PC-9 (cell line): Measurements from ENCODE around the gene MACROD2.

ENCODE experiments used
- EZH2 ChIP-seq: fragments of 200-600 bp; sonication (generic); IDR thresholded peaks from 2 replicates; pipeline ENCODE4 v1.8.0; 2017; ENCODE audit warnings: antibody characterized with exemption, low read depth
- TF ChIP-seq, protein P1 (sequence below): fragments of 200-600 bp; sonication (generic); conservative IDR thresholded peaks from 2 replicates; pipeline ENCODE4 v1.6.1; 2017; ENCODE audit warnings: mixed run types, antibody characterized with exemption, mild to moderate bottlenecking, moderate library complexity

DNA sequence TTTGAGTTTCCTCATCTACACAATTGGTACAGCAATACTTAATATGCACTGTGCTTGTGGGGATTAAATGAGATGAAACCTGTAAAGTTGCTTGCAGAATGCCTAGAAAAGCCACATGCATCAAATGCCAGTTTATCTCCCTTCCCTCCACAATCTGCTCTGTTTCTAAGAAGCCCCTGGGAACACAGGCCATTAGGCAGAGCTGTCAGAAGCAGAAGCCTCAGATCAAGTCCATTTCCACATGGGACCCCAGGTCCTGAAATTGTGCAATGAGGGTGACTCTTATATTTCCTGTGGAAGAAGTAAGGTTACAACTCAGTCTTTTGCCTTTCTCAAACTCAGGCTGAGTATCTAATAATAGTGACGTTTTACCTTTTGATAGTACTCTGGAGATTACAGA is 1840.5 kb downstream of the MACROD2 start:
- TF ChIP-seq, protein P1, sequence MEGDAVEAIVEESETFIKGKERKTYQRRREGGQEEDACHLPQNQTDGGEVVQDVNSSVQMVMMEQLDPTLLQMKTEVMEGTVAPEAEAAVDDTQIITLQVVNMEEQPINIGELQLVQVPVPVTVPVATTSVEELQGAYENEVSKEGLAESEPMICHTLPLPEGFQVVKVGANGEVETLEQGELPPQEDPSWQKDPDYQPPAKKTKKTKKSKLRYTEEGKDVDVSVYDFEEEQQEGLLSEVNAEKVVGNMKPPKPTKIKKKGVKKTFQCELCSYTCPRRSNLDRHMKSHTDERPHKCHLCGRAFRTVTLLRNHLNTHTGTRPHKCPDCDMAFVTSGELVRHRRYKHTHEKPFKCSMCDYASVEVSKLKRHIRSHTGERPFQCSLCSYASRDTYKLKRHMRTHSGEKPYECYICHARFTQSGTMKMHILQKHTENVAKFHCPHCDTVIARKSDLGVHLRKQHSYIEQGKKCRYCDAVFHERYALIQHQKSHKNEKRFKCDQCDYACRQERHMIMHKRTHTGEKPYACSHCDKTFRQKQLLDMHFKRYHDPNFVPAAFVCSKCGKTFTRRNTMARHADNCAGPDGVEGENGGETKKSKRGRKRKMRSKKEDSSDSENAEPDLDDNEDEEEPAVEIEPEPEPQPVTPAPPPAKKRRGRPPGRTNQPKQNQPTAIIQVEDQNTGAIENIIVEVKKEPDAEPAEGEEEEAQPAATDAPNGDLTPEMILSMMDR, result no peak
- TF ChIP-seq EZH2, result no peak
